Transverse colon (tissue), 4 donors: ENCODE data around the gene ATP11A. TPM values are rescaled to one million over a fixed set of nuclear protein-coding genes. Genes with fewer than 3 reads are reported as not detected.
"Not testable (repeated sequence)": the region's sequence is repeated elsewhere in the genome, so short reads cannot be mapped to it uniquely, and the experiment has no call there.

Experiments
- DNase-seq: peaks from one replicate; pipeline ENCODE4 v3.0.0-alpha.2; 2019
- H3K27ac ChIP-seq, 4 donors: fragments of 200-600 bp; sonication (generic); 2 replicates each; pipeline ENCODE4 v1.5.1; 2016 to 2018; ENCODE audit warnings: inconsistent platforms in 4 of 4
- H3K27me3 ChIP-seq: fragments of 200-600 bp; sonication (generic); 2 replicates; pipeline ENCODE4 v1.5.1; 2017; ENCODE audit warnings: inconsistent platforms
- H3K36me3 ChIP-seq, 4 donors: fragments of 200-600 bp; sonication (generic); 2 replicates each; pipeline ENCODE4 v1.5.1; 2017 to 2019; ENCODE audit warnings: inconsistent platforms in 4 of 4
- H3K4me1 ChIP-seq, 4 donors: fragments of 200-600 bp; sonication (generic); 2 replicates each; pipeline ENCODE4 v1.5.1; 2017 to 2020; ENCODE audit warnings: inconsistent platforms in 4 of 4
- H3K4me3 ChIP-seq, 4 donors: fragments of 200-600 bp; sonication (generic); 1 replicate in 1 of 4; 2 replicates in 3 of 4; pipeline versions ENCODE4 v1.5.1 to v1.6.1; 2017 to 2019; ENCODE audit warnings: inconsistent platforms in 4 of 4
- H3K9me3 ChIP-seq, 2 donors: fragments of 200-600 bp; sonication (generic); 2 replicates each; pipeline ENCODE4 v1.5.1; 2017 to 2019; ENCODE audit warnings: inconsistent platforms in 2 of 2
- CTCF ChIP-seq, 5 experiments: fragments of 200-600 bp in 3 of 5; fragments of 450-650 bp in 2 of 5; sonication (generic) in 3 of 5; IDR thresholded peaks; 1 replicate in 2 of 5; 2 replicates in 3 of 5; pipeline ENCODE4 v1.5.1; 2016 to 2017; ENCODE audit warnings: antibody characterized with exemption in 5 of 5, inconsistent platforms in 3 of 5, mild to moderate bottlenecking in 2 of 5, moderate library complexity in 1 of 5
- EP300 ChIP-seq: sonication (generic); formaldehyde crosslinking; IDR thresholded peaks from one replicate; pipeline ENCODE4 v1.6.1; 2017; ENCODE audit warnings: antibody characterized with exemption, low read depth
- POLR2A ChIP-seq: fragments of 450-650 bp; IDR thresholded peaks from one replicate; pipeline ENCODE4 v1.6.1; 2016; ENCODE audit warnings: antibody characterized with exemption, mild to moderate bottlenecking, moderate library complexity
- POLR2AphosphoS5 ChIP-seq, 3 donors: sonication (generic); formaldehyde crosslinking; IDR thresholded peaks; one replicate each; pipeline ENCODE4 v1.6.1; 2016; ENCODE audit warnings: antibody characterized with exemption in 3 of 3
- WGBS, 2 donors: methylation state at CpG; one replicate each; pipeline ENCODE4 v1.1.5; 2018; ENCODE audit warnings: low coverage in 1 of 2; 5-methylcytosine and 5-hydroxymethylcytosine counted together
- in situ Hi-C, 4 donors: fragments of 200-750 bp; cut with MboI; loops; one replicate each; pipeline versions ENCODE4 v1.15.0 to v1.15.1; 2017; ENCODE audit warnings: low sequenced_read_pairs in 3 of 4, low pct_ligation_motif_present in 1 of 4, low pct_unique_long_range_greater_than_20kb in 1 of 4
- intact Hi-C: fragments of 100-400 bp; cut with DNase I; formaldehyde crosslinking; loops from one replicate; pipeline ENCODE4 v1.15.1; 2023; ENCODE audit warnings: low total_unique reads
- total RNA-seq, 4 donors: library from RNA; depleted of rRNA; stranded (reverse); fragments of >200 nt; gene quantifications; one replicate each; pipeline ENCODE4 v1.1.0, GENCODE V29; 2016

ATP11A gene
- total RNA-seq, 4 donors from 2014 or later, result 10.2 to 17.5 (median 13.3) TPM

- intact Hi-C loops, result no loop called here
- WGBS, 2 donors, result 86 to 89% methylated on average over 11 to 12 of the region's 12 CpGs
- no peak for DNase-seq
Measured at GRCh38 chr13:112839356-112840105, 149.7 kb downstream of the ATP11A start.

GRCh38 chr13:112840472-112841302 lies 150.8 kb downstream of the ATP11A start:
- H3K4me1 ChIP-seq, result no peaks in the 10 kb centered on the region
- no peak overlapping the region for H3K4me3 ChIP-seq
- DNase-seq, result no peak
- 96 to 100% methylated on average over 3 to 31 of the region's 34 CpGs for WGBS, 2 donors
- no peak overlapping the region for H3K27ac ChIP-seq
- H3K9me3 ChIP-seq, result no peaks in the 10 kb centered on the region
- H3K36me3 ChIP-seq, result no peaks in the 10 kb centered on the region
- intact Hi-C loops, result no loop called here
- in situ Hi-C loops, result no loop called here
- H3K27me3 ChIP-seq, result no peaks in the 10 kb centered on the region
- TF ChIP-seq POLR2AphosphoS5 (IDR thresholded peaks at IDR 0.05), result no peak
- no peak for TF ChIP-seq POLR2A
- TF ChIP-seq CTCF (IDR thresholded peaks at IDR 0.05), result no peak
- no peak for TF ChIP-seq EP300

More at GRCh38 chr13:112839356-112840105, 149.7 kb downstream of the ATP11A start:
- no peak overlapping the region for H3K27ac ChIP-seq
- no peaks in the 10 kb centered on the region for H3K4me1 ChIP-seq
- no peaks in the 10 kb centered on the region for H3K27me3 ChIP-seq
- TF ChIP-seq EP300 (no peak), POLR2AphosphoS5 (IDR thresholded peaks at IDR 0.05) (no peak), CTCF (IDR thresholded peaks at IDR 0.05) (no peak), POLR2A (no peak)
- H3K9me3 ChIP-seq, result no peaks in the 10 kb centered on the region
- in situ Hi-C loops, result no loop called here
- H3K4me3 ChIP-seq, result no peak overlapping the region
- no peaks in the 10 kb centered on the region for H3K36me3 ChIP-seq

- H3K4me3 ChIP-seq, H3K4me1 ChIP-seq, DNase-seq, H3K27ac ChIP-seq, intact Hi-C loops, in situ Hi-C loops, H3K27me3 ChIP-seq, H3K9me3 ChIP-seq, H3K36me3 ChIP-seq: not testable (repeated sequence)
- 90 to 95% methylated on average over 11 to 31 of the region's 31 CpGs for WGBS, 2 donors
Measured at GRCh38 chr13:112841303-112842015, 151.6 kb downstream of the ATP11A start.

- H3K4me3 ChIP-seq, result no peak overlapping the region
- no peaks in the 10 kb centered on the region for H3K36me3 ChIP-seq
- WGBS, 2 donors, result 59 to 77% methylated on average over 5 to 13 of the region's 14 CpGs
- H3K27ac ChIP-seq, result no peak overlapping the region
- in situ Hi-C loops, result no loop called here
- no peak for TF ChIP-seq EP300
- no peak for TF ChIP-seq CTCF (IDR thresholded peaks at IDR 0.05)
- no peak for TF ChIP-seq POLR2AphosphoS5 (IDR thresholded peaks at IDR 0.05)
- no peak for TF ChIP-seq POLR2A
- intact Hi-C loops, result no loop called here
- no peaks in the 10 kb centered on the region for H3K27me3 ChIP-seq
- H3K9me3 ChIP-seq, result no peaks in the 10 kb centered on the region
- no peaks in the 10 kb centered on the region for H3K4me1 ChIP-seq
- DNase-seq, result no peak
Measured at GRCh38 chr13:112842343-112842856, 152.6 kb downstream of the ATP11A start.
